ENCODE measurements around the gene TOGARAM1. TPM values are rescaled to one million over a fixed set of nuclear protein-coding genes. Genes with fewer than 3 reads are reported as not detected.

Gene TOGARAM1
- polyA plus RNA-seq, 1 of the 3 experiments (the other 2 are of a cell fraction): 2.1 TPM

GRCh38 chr14:44941591-44941990 is 20.4 kb upstream of the TOGARAM1 start:
- H3K79me2 ChIP-seq (ENCODE audit: insufficient read depth): peaks cover 2% of the 10 kb centered on the region; the same call in 1 of the 2 replicates
- H3K4me1 ChIP-seq (ENCODE audit: control insufficient read depth in 1 of 2, insufficient read depth in 2 of 2, low read depth in 1 of 2, low read length in 1 of 2): no peaks in the 10 kb centered on the region; a peak in 1 of 4 replicates
- H4K20me1 ChIP-seq (ENCODE audit: insufficient read depth): no peaks in the 10 kb centered on the region
- ChIA-PET POLR2A (no interaction called here), CTCF (no interaction called here)
- peaks cover 6 to 14% of the 10 kb centered on the region in 2 experiments for H3K36me3 ChIP-seq (replicated peaks in 1 of 2; ENCODE audit: control insufficient read depth in 1 of 2, insufficient read depth in 2 of 2, low read length in 1 of 2)
- no peaks in the 10 kb centered on the region for H3K27me3 ChIP-seq (ENCODE audit: insufficient read depth)
- no peak overlapping the region for H3K27ac ChIP-seq (ENCODE audit: low read depth in 2 of 2, low read length in 1 of 2)
- no peaks in the 10 kb centered on the region for H3K9me3 ChIP-seq
- 98% methylated on average over 2 of the region's 2 CpGs for WGBS (ENCODE audit: low lambda C conversion rate)
- TF ChIP-seq GATA2 (CRISPR knock-in tag; IDR thresholded peaks at IDR 0.05) (no peak), TCF12 (IDR thresholded peaks at IDR 0.05) (no peak), MAX (IDR thresholded peaks at IDR 0.05; ENCODE audit: low read depth) (no peak)
- H3K9ac ChIP-seq: no peak overlapping the region
- no peak overlapping the region for H3K4me3 ChIP-seq (ENCODE audit: low read depth in 2 of 2, low read length in 1 of 2)
- no peak overlapping the region for H3K4me2 ChIP-seq
- no peaks in the 10 kb centered on the region for H3K9me2 ChIP-seq
- H3F3A ChIP-seq (replicated peaks; ENCODE audit: insufficient read depth): peaks cover 12% of the 10 kb centered on the region
- no peak for DNase-seq
- no peak overlapping the region for H2AFZ ChIP-seq (ENCODE audit: low read depth)

DNA sequence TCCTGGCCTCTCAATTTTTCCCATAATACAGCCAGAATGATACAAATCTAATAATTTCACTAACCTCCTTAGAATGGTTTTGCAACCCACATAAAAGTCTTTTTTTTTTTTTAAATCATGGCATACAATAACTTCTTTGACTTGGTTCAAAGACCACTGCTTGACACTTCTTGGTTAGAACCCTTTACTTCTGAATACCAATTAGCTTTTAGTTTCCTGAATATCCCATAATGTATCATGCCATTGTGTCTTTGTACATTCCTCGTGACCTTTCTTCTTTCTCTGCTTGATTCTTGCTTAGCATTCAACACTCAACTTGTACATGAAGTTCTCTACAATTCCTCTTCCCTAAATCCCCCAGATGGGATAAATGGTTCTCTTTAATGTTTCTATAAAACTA is 19.6 kb upstream of the TOGARAM1 start:
- H3K4me2 ChIP-seq: no peak overlapping the region
- H3F3A ChIP-seq (replicated peaks; ENCODE audit: insufficient read depth): peaks cover 12% of the 10 kb centered on the region
- peaks cover 9% of the 10 kb centered on the region; the same call in 1 of the 2 replicates for H3K79me2 ChIP-seq (ENCODE audit: insufficient read depth)
- WGBS (ENCODE audit: low lambda C conversion rate): 100% methylated on average over 1 of the region's 1 CpG
- peaks cover 6 to 14% of the 10 kb centered on the region in 2 experiments for H3K36me3 ChIP-seq (replicated peaks in 1 of 2; ENCODE audit: control insufficient read depth in 1 of 2, insufficient read depth in 2 of 2, low read length in 1 of 2)
- no peak overlapping the region for H2AFZ ChIP-seq (ENCODE audit: low read depth)
- H3K9me3 ChIP-seq: no peaks in the 10 kb centered on the region
- no peak overlapping the region for H3K9ac ChIP-seq
- no peaks in the 10 kb centered on the region; a peak in 1 of 4 replicates for H3K4me1 ChIP-seq (ENCODE audit: control insufficient read depth in 1 of 2, insufficient read depth in 2 of 2, low read depth in 1 of 2, low read length in 1 of 2)
- CTCF ChIA-PET: no interaction called here
- H3K4me3 ChIP-seq (ENCODE audit: low read depth in 2 of 2, low read length in 1 of 2): no peak overlapping the region
- POLR2A ChIA-PET: no interaction called here
- no peak for DNase-seq
- TF ChIP-seq FOXJ3 (CRISPR knock-in tag; IDR thresholded peaks at IDR 0.05) (no peak), TCF12 (IDR thresholded peaks at IDR 0.05) (no peak), RAD21 (IDR thresholded peaks at IDR 0.05; ENCODE audit: low read length) (no peak), ELF1 (IDR thresholded peaks at IDR 0.05) (no peak), POLR2AphosphoS5 (IDR thresholded peaks at IDR 0.05; ENCODE audit: low read depth, low read length) (no peak), NFIC (IDR thresholded peaks at IDR 0.05; ENCODE audit: borderline replicate concordance) (no peak), GATA2 (CRISPR knock-in tag; IDR thresholded peaks at IDR 0.05) (no peak), USF2 (IDR thresholded peaks at IDR 0.05; ENCODE audit: borderline replicate concordance, low read depth, low read length) (no peak), FOXM1 (IDR thresholded peaks at IDR 0.05; ENCODE audit: low read depth) (no peak)
- H3K27me3 ChIP-seq (ENCODE audit: insufficient read depth): no peaks in the 10 kb centered on the region
- H3K9me2 ChIP-seq: no peaks in the 10 kb centered on the region
- H4K20me1 ChIP-seq (ENCODE audit: insufficient read depth): no peaks in the 10 kb centered on the region
- H3K27ac ChIP-seq (ENCODE audit: low read depth in 2 of 2, low read length in 1 of 2): no peak overlapping the region

GRCh38 chr14:44944107-44944506 is 17.9 kb upstream of the TOGARAM1 start:
- H3K4me2 ChIP-seq: no peak overlapping the region
- H3K27ac ChIP-seq (ENCODE audit: low read depth in 2 of 2, low read length in 1 of 2): no peak overlapping the region; a peak in 1 of 4 replicates
- POLR2A ChIA-PET: no interaction called here

More at GRCh38 chr14:44944107-44944506, 17.9 kb upstream of the TOGARAM1 start:
- H3K9me3 ChIP-seq: no peaks in the 10 kb centered on the region
- TF ChIP-seq CHD2 (IDR thresholded peaks at IDR 0.05; ENCODE audit: low read length, partially characterized antibody) (no peak), GABPA (IDR thresholded peaks at IDR 0.05; ENCODE audit: low read depth) (no peak), TCF12 (IDR thresholded peaks at IDR 0.05) (no peak), REST (IDR thresholded peaks at IDR 0.05; ENCODE audit: low read depth, low read length) (no peak)
- no peak overlapping the region for H2AFZ ChIP-seq (ENCODE audit: low read depth)
- H3K27me3 ChIP-seq (ENCODE audit: insufficient read depth): no peaks in the 10 kb centered on the region
- H3K79me2 ChIP-seq (ENCODE audit: insufficient read depth): peaks cover 21% of the 10 kb centered on the region; the same call in 1 of the 2 replicates
- no peaks in the 10 kb centered on the region for H3K9me2 ChIP-seq
- peaks cover 6 to 14% of the 10 kb centered on the region in 2 experiments for H3K36me3 ChIP-seq (replicated peaks in 1 of 2; ENCODE audit: control insufficient read depth in 1 of 2, insufficient read depth in 2 of 2, low read length in 1 of 2)
- CTCF ChIA-PET: no interaction called here
- no peaks in the 10 kb centered on the region for H4K20me1 ChIP-seq (ENCODE audit: insufficient read depth)
- H3K9ac ChIP-seq: no peak overlapping the region
- no peak overlapping the region for H3K4me3 ChIP-seq (ENCODE audit: low read depth in 2 of 2, low read length in 1 of 2)
- no peaks in the 10 kb centered on the region; a peak in 1 of 4 replicates for H3K4me1 ChIP-seq (ENCODE audit: control insufficient read depth in 1 of 2, insufficient read depth in 2 of 2, low read depth in 1 of 2, low read length in 1 of 2)
- DNase-seq: no peak
- H3F3A ChIP-seq (replicated peaks; ENCODE audit: insufficient read depth): peaks cover 12% of the 10 kb centered on the region
